ENCODE results near the gene SACM1L. TPM values are rescaled to one million over a fixed set of nuclear protein-coding genes. Genes with fewer than 3 reads are reported as not detected.

SACM1L gene, protein sequence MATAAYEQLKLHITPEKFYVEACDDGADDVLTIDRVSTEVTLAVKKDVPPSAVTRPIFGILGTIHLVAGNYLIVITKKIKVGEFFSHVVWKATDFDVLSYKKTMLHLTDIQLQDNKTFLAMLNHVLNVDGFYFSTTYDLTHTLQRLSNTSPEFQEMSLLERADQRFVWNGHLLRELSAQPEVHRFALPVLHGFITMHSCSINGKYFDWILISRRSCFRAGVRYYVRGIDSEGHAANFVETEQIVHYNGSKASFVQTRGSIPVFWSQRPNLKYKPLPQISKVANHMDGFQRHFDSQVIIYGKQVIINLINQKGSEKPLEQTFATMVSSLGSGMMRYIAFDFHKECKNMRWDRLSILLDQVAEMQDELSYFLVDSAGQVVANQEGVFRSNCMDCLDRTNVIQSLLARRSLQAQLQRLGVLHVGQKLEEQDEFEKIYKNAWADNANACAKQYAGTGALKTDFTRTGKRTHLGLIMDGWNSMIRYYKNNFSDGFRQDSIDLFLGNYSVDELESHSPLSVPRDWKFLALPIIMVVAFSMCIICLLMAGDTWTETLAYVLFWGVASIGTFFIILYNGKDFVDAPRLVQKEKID
- 34.1 TPM for polyA plus RNA-seq (2013, experiment 1 of 2)
- 33.5 TPM for polyA plus RNA-seq (2013, experiment 2 of 2)

DNA sequence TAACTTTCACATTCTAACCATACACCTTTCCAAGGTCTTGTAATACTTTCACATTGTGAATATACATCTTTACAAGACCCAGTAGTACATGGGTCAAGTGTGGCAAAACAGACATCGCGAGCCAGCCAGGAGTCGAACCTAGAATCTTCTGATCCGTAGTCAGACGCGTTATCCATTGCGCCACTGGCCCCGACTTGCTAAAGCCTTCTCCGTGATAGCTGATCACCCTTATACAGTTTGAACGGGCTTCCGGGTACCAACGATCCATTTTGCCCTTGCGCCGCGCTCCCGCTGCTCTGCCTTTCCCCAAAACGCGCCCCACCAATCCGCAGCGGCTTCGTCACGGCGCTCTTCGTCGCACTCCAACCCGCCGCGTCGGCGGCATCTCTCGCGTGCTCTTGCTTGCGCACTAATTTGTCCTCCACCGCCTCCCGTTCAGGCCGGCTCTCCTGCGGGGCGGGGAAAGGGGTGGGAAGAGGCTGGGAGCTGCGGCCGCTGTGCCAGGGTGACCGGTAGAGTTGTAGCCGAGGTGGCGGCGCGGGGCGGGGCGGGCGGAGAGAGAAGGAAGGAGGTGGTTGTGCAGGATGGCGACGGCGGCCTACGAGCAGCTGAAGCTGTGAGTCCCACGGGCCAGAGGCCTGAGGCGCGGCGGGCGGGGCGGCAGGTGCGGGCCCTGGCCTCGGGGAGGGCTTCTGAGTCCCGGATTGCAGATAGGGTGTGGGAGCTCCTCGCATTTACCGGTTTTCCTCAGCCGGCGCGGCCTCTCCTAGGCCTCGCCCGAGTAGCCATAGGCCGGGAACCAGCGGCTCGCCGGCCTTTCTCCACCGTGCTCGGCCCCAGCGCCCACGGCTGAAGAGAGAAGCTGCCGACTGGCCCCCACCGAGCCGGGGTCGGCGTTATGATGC lies at the start of gene SACM1L:
TSS of gene SACM1L (plus strand) at position 515 of the 905 bp plus-strand sequence. CDS start at position 585, 70 bp downstream.
- peaks cover 25% of the 10 kb centered on the region for H3K36me3 ChIP-seq (ENCODE audit: insufficient read depth, low read length)
- H3K9ac ChIP-seq (ENCODE audit: low read depth, low read length), result peak within 1 kb of the TSS; percentile 91
- WGBS, result under 1% methylated on average over 81 of the region's 81 CpGs
- H3K4me1 ChIP-seq (ENCODE audit: insufficient read depth, low read length), result peaks cover 37% of the 10 kb centered on the region
- H3K27ac ChIP-seq (ENCODE audit: low read depth, low read length), result peak within 1 kb of the TSS; percentile 88
- no peaks in the 10 kb centered on the region for H3K9me3 ChIP-seq (ENCODE audit: insufficient read depth, low read depth, low read length)
- no peaks in the 10 kb centered on the region for H3K27me3 ChIP-seq (ENCODE audit: insufficient read depth, low read length)
- peak within 1 kb of the TSS; percentile 72 for H3K4me3 ChIP-seq (ENCODE audit: low read length)

- Histone ChIP-seq H3K4me3 (ENCODE audit: low read length) (no peak overlapping the region), H3K4me1 (ENCODE audit: insufficient read depth, low read length) (peaks cover 46% of the 10 kb centered on the region), H3K9ac (ENCODE audit: low read depth, low read length) (no peak overlapping the region), H3K27me3 (ENCODE audit: insufficient read depth, low read length) (no peaks in the 10 kb centered on the region), H3K9me3 (ENCODE audit: insufficient read depth, low read depth, low read length) (no peaks in the 10 kb centered on the region), H3K27ac (ENCODE audit: low read depth, low read length) (no peak overlapping the region), H3K36me3 (ENCODE audit: insufficient read depth, low read length) (peaks cover 9% of the 10 kb centered on the region)
- 90% methylated on average over 1 of the region's 1 CpG for WGBS
These were observed 49.1 kb upstream of the SACM1L start for GRCh38 chr3:45640091-45640507.

DNA sequence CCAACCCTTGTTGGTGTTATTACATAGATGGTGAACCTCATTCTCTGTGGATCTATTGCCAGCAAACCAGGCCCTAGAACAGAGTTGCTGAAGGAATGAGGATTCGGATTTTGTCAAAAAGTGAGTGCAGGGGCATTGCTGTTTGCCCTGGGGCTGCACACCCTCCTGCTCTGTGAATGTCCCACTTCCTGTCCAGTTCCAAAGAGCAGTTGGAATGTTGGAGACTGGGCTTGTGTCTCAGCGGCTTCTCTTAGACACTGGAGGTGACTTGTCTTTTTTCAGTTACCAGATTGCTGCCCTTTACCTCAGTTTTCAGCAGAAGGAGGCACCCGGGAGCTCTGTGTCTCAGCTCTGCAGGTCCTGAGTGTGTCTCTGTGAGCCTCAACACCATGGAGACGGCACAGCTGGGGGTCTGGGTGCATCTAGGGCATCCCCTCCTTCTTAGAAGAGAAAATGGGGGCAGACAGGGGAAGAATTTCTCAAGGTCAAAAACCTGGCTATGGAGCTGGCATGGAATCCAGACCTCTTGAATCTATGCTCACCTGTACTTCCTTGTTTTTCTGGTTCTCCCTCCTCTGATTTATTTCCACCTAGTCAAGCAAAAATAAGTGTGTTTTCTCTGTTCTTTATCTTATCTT lies 48.4 kb upstream of the SACM1L start:
- Histone ChIP-seq H3K27me3 (ENCODE audit: insufficient read depth, low read length) (no peaks in the 10 kb centered on the region), H3K36me3 (ENCODE audit: insufficient read depth, low read length) (peaks cover 9% of the 10 kb centered on the region), H3K9ac (ENCODE audit: low read depth, low read length) (no peak overlapping the region), H3K4me3 (ENCODE audit: low read length) (no peak overlapping the region), H3K9me3 (ENCODE audit: insufficient read depth, low read depth, low read length) (no peaks in the 10 kb centered on the region), H3K4me1 (ENCODE audit: insufficient read depth, low read length) (peaks cover 45% of the 10 kb centered on the region), H3K27ac (ENCODE audit: low read depth, low read length) (no peak overlapping the region)
- 75% methylated on average over 4 of the region's 4 CpGs for WGBS

- Histone ChIP-seq H3K27ac (ENCODE audit: low read depth, low read length) (no peak overlapping the region), H3K4me3 (ENCODE audit: low read length) (no peak overlapping the region), H3K9ac (ENCODE audit: low read depth, low read length) (no peak overlapping the region), H3K4me1 (ENCODE audit: insufficient read depth, low read length) (peaks cover 36% of the 10 kb centered on the region), H3K9me3 (ENCODE audit: insufficient read depth, low read depth, low read length) (no peaks in the 10 kb centered on the region), H3K27me3 (ENCODE audit: insufficient read depth, low read length) (no peaks in the 10 kb centered on the region), H3K36me3 (ENCODE audit: insufficient read depth, low read length) (peaks cover 7% of the 10 kb centered on the region)
- WGBS, result 87% methylated on average over 2 of the region's 2 CpGs
These were observed 47.4 kb upstream of the SACM1L start for GRCh38 chr3:45641756-45642155.

DNA sequence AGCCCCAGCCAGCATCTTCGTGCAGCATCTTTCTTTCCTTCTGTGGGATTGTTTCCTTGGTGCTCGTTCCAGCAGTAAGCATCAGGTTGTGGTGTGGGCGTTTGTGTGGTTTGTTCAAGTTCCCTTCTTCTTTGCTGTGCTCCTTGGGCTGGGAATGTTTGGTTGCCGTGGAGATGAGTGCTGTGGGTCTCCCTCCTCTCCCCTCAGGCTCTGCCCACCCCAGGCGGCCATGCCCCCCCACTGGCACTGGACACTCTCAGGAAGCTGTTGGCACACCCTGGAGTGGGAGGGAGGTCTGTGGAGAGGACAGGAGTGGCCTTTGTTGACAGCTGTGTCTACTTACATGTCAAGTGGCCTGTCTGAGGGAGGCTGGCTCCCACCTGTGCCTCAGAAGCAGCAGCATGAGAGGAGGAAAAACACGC lies 46.5 kb upstream of the SACM1L start:
- WGBS, result 77% methylated on average over 5 of the region's 6 CpGs
- Histone ChIP-seq H3K4me3 (ENCODE audit: low read length) (no peak overlapping the region), H3K27ac (ENCODE audit: low read depth, low read length) (no peak overlapping the region), H3K4me1 (ENCODE audit: insufficient read depth, low read length) (peaks cover 33% of the 10 kb centered on the region), H3K9me3 (ENCODE audit: insufficient read depth, low read depth, low read length) (no peaks in the 10 kb centered on the region), H3K9ac (ENCODE audit: low read depth, low read length) (no peak overlapping the region), H3K36me3 (ENCODE audit: insufficient read depth, low read length) (peaks cover 2% of the 10 kb centered on the region; the same call in 1 of the 2 replicates), H3K27me3 (ENCODE audit: insufficient read depth, low read length) (no peaks in the 10 kb centered on the region)

GRCh38 chr3:45644063-45644790 lies 45.0 kb upstream of the SACM1L start:
- no peaks in the 10 kb centered on the region for H3K36me3 ChIP-seq (ENCODE audit: insufficient read depth, low read length)
- H3K27me3 ChIP-seq (ENCODE audit: insufficient read depth, low read length), result no peaks in the 10 kb centered on the region
- 81% methylated on average over 8 of the region's 11 CpGs for WGBS
- H3K27ac ChIP-seq (ENCODE audit: low read depth, low read length), result peak overlapping the region; percentile 36; the same call in 1 of the 2 replicates
- H3K9ac ChIP-seq (ENCODE audit: low read depth, low read length), result no peak overlapping the region
- H3K9me3 ChIP-seq (ENCODE audit: insufficient read depth, low read depth, low read length), result no peaks in the 10 kb centered on the region
- H3K4me1 ChIP-seq (ENCODE audit: insufficient read depth, low read length), result peaks cover 33% of the 10 kb centered on the region
- no peak overlapping the region for H3K4me3 ChIP-seq (ENCODE audit: low read length)

DNA sequence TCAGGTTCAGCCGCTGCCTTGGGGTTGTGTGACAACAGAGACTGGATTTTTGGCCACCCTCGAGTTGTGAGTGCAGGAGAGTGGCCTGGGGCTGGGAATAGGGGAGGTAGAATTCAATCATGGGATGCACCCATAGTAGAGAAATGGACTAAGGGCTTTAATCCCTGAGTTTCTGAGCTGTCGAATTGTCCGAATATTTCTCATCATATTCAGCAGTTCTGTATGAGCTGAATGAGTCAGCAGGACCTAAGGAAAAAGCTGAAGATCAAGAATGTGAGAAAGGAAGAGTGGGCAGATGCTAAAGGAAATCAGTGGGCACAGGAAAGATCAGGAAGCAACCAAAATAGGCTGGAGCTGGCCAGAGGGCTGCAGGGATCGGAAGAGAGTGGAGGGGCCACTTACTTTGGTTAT lies 44.4 kb upstream of the SACM1L start:
- Histone ChIP-seq H3K36me3 (ENCODE audit: insufficient read depth, low read length) (no peaks in the 10 kb centered on the region), H3K4me3 (ENCODE audit: low read length) (no peak overlapping the region), H3K27ac (ENCODE audit: low read depth, low read length) (no peak overlapping the region), H3K27me3 (ENCODE audit: insufficient read depth, low read length) (no peaks in the 10 kb centered on the region), H3K9ac (ENCODE audit: low read depth, low read length) (no peak overlapping the region), H3K4me1 (ENCODE audit: insufficient read depth, low read length) (peaks cover 33% of the 10 kb centered on the region), H3K9me3 (ENCODE audit: insufficient read depth, low read depth, low read length) (no peaks in the 10 kb centered on the region)
- 81% methylated on average over 5 of the region's 5 CpGs for WGBS

- no peak overlapping the region for H3K4me3 ChIP-seq (ENCODE audit: low read length)
- H3K27me3 ChIP-seq (ENCODE audit: insufficient read depth, low read length), result no peaks in the 10 kb centered on the region
- H3K9me3 ChIP-seq (ENCODE audit: insufficient read depth, low read depth, low read length), result no peaks in the 10 kb centered on the region
- no peak overlapping the region for H3K27ac ChIP-seq (ENCODE audit: low read depth, low read length)
- no peak overlapping the region for H3K9ac ChIP-seq (ENCODE audit: low read depth, low read length)
- 97% methylated on average over 6 of the region's 6 CpGs for WGBS
- peaks cover 27% of the 10 kb centered on the region for H3K4me1 ChIP-seq (ENCODE audit: insufficient read depth, low read length)
- H3K36me3 ChIP-seq (ENCODE audit: insufficient read depth, low read length), result no peaks in the 10 kb centered on the region
These were observed 43.1 kb upstream of the SACM1L start for GRCh38 chr3:45646051-45646585.

- 80% methylated on average over 6 of the region's 6 CpGs for WGBS
- Histone ChIP-seq H3K4me1 (ENCODE audit: insufficient read depth, low read length) (peaks cover 27% of the 10 kb centered on the region), H3K36me3 (ENCODE audit: insufficient read depth, low read length) (no peaks in the 10 kb centered on the region), H3K9ac (ENCODE audit: low read depth, low read length) (no peak overlapping the region), H3K4me3 (ENCODE audit: low read length) (no peak overlapping the region), H3K27ac (ENCODE audit: low read depth, low read length) (no peak overlapping the region), H3K27me3 (ENCODE audit: insufficient read depth, low read length) (no peaks in the 10 kb centered on the region), H3K9me3 (ENCODE audit: insufficient read depth, low read depth, low read length) (no peaks in the 10 kb centered on the region)
These were observed 42.0 kb upstream of the SACM1L start for GRCh38 chr3:45647148-45647619.

GRCh38 chr3:45653205-45653604 lies 36.0 kb upstream of the SACM1L start:
- no peaks in the 10 kb centered on the region for H3K27me3 ChIP-seq (ENCODE audit: insufficient read depth, low read length)
- H3K9me3 ChIP-seq (ENCODE audit: insufficient read depth, low read depth, low read length), result no peaks in the 10 kb centered on the region
- WGBS, result 75% methylated on average over 3 of the region's 3 CpGs
- no peak overlapping the region for H3K4me3 ChIP-seq (ENCODE audit: low read length)
- 0 out of 2 replicates have a peak, but pooled peaks cover 4% of the 10 kb centered on the region for H3K4me1 ChIP-seq (ENCODE audit: insufficient read depth, low read length)
- no peak overlapping the region for H3K27ac ChIP-seq (ENCODE audit: low read depth, low read length)
- H3K9ac ChIP-seq (ENCODE audit: low read depth, low read length), result no peak overlapping the region
- H3K36me3 ChIP-seq (ENCODE audit: insufficient read depth, low read length), result no peaks in the 10 kb centered on the region
